NCI-H526 treated with DMSO at 0.1 percent for 48 hours (cell line): Measurements from ENCODE around the gene KITLG.
"Not testable (repeated sequence)": the region's sequence is repeated elsewhere in the genome, so short reads cannot be mapped to it uniquely, and the experiment has no call there.

Source experiments
- DNase-seq: peaks from one replicate; lab custom pipeline; 2025; lab: John Stamatoyannopoulos, UW

The KITLG gene

GRCh38 chr12:88493636-88494035, 86.6 kb downstream of the KITLG start:
- no peak for DNase-seq

DNA sequence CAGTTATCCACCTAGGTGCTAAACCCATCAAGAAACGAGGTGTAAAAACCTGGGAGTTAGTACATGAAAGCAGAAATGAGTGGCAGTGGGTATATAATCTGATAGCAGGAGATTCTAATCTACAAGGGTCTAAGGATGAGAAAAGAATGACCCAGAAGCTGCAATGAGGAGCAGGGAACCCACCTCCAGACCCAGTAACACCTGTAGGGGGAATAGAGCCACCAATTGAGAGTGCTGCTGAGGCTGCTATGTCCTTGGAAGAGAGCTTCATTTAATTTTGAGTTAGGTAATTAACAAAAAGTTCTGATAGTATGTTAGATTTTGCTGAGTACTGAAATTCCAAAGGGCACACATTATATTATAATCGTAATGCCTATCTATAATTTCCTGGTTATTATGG, 89.8 kb downstream of the KITLG start:
- no peak for DNase-seq

- no peak for DNase-seq
Observed at GRCh38 chr12:88472775-88473174, 107.5 kb downstream of the KITLG start.

DNA sequence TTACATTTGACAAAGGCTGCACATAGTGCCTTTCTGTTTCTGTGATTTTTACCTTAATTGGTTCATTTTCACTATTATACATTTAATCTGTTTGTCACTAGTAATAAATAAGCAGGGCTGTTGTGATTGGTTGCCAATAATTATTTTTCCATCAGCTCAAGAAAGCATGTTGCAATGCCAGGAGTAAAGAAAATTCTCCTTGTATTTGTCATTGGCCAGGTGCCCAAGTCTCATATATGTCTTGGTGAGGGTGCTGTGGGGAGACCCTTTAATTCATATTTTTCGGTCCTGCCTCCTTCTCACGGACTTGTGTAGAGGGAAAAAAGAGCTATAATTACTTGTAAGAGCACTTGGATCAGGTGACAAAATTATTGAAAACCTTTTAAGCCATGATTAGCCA, 108.0 kb downstream of the KITLG start:
- no peak for DNase-seq

GRCh38 chr12:88471331-88472045, 108.8 kb downstream of the KITLG start:
- DNase-seq, result no peak

GRCh38 chr12:88469154-88469553, 111.1 kb downstream of the KITLG start:
- DNase-seq, result no peak

DNA sequence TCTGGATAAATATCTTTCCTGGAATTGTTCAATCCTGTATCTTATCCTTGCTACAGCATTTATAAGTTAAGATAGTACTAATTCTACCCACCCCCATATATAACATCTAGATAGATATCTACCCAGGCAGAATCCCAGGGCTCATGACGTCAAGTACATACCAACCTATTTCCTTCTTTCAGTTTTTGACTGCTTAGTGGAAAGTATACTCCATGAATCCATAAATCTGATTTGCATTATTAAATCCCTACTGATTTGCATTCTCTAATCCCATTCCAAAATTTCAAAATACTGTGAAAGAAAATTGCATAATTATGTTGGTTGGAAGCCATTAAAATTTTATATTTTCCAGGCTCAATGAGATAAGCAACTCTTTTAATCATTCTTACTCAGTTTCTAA, 111.7 kb downstream of the KITLG start:
- DNase-seq, result no peak

GRCh38 chr12:88466708-88467107, 113.6 kb downstream of the KITLG start:
- DNase-seq, result not testable (repeated sequence)

DNA sequence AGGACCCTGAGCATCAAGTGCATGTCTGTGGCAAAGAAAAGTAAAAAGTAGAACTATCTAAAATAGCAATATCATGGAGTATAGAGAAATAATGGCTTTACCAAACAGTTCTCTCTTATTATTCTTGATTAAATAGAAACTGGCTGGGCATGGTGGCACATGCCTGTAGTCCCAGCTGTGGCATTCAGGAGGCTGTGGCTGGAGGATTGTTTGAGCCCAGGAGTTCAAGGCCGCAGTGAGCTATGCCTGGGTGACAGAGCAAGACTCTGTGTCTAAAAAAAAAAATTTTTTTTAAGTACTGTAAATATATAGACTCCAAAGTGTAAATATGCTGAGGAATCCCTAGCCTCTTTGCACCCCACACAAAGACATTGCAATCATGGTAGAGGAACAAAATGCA, 121.9 kb downstream of the KITLG start:
- DNase-seq, result no peak

GRCh38 chr12:88453323-88453722, 126.9 kb downstream of the KITLG start:
- DNase-seq, result no peak

GRCh38 chr12:88451205-88451604, 129.1 kb downstream of the KITLG start:
- no peak for DNase-seq

DNA sequence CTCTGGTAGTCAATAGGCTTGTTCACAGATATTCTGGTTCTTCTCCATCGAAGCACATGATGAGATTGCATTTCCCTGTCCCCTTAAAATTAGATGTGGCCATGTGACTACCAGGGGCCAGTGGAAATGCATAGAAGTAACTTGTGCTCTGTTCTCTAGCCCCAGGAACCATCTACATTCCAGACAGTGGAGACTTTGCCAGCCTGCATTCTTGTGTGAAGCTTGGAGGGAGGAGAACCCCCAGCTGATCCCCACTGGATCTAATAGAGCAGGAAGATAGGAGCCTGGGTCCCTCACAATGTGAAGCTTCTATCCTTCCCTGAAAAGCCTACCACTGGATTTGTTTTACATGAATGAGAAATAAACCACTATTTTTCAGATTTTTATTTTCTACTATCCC, 130.1 kb downstream of the KITLG start:
- DNase-seq, result no peak

DNA sequence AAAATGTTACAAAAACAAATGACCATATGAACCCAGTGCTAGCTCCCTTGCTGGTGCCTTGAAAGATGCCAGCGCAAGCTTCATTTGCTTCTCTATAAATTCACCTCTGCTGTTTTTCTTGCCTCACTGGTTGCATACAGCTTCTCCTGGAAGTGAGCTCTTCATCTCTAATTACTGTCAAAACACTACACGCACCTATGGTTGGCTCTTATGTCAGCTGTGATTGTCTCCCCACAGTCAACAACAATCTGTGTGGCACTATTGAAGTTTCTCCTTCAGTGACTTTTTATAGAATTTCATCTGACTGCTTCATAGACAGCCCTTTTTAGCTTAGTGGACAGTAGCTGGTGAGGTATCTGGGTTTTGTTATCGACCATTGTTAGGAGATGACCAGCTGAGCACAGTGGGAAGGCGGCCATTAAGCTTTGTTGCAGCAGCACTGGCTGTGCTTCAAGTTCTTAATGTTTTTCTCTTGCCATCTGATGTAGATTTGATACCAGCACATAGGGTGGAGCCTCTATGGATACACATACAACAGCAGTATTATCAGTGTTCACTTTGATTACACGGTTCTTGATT, 131.8 kb downstream of the KITLG start:
- DNase-seq, result no peak

GRCh38 chr12:88445705-88446394, 134.4 kb downstream of the KITLG start:
- no peak for DNase-seq

GRCh38 chr12:88444481-88444880, 135.8 kb downstream of the KITLG start:
- DNase-seq, result no peak
